SK-N-SH treated with all-trans-retinoic acid at 6 μM for 48 hours (cell line): ENCODE results near the gene CFAP100.

Experiments used
- ATAC-seq: fragments of 200-7000 bp; cut with Tn5 transposase; 3 replicates; pipeline ENCODE4 v1.9.1; 2020; ENCODE audit warnings: mild to moderate bottlenecking, moderate library complexity
- ARNTL ChIP-seq: fragments of 450-650 bp; formaldehyde crosslinking; IDR thresholded peaks from 2 replicates; pipeline ENCODE4 v1.5.0; 2020; ENCODE audit warnings: low read depth, mild to moderate bottlenecking, moderate library complexity, borderline replicate concordance
- BACH2 ChIP-seq: fragments of 250-450 bp; sonication (Bioruptor Pico); IDR thresholded peaks from 2 replicates; pipeline ENCODE4 v1.9.0; 2021; ENCODE audit warnings: mild to moderate bottlenecking, borderline replicate concordance
- ESRRG ChIP-seq: fragments of 250-450 bp; sonication (Bioruptor Pico); IDR thresholded peaks from 2 replicates; pipeline ENCODE4 v1.6.1; 2021; ENCODE audit warnings: mild to moderate bottlenecking
- GLIS3 ChIP-seq: fragments of 250-450 bp; sonication (Bioruptor Pico); IDR thresholded peaks from 2 replicates; pipeline ENCODE4 v1.5.0; 2020; ENCODE audit warnings: mild to moderate bottlenecking, moderate library complexity
- ISL1 ChIP-seq: fragments of 250-450 bp; sonication (Bioruptor Pico); IDR thresholded peaks from 2 replicates; pipeline ENCODE4 v2.1.2; 2022; ENCODE audit warnings: mild to moderate bottlenecking, moderate library complexity
- OSR1 ChIP-seq: fragments of 250-450 bp; sonication (Bioruptor Pico); IDR thresholded peaks from 2 replicates; pipeline ENCODE4 v1.8.0; 2022; ENCODE audit warnings: moderate library complexity, mild to moderate bottlenecking, inconsistent platforms
- PPARA ChIP-seq: fragments of 250-450 bp; sonication (Bioruptor Pico); IDR thresholded peaks from 2 replicates; pipeline ENCODE4 v1.5.0; 2020; ENCODE audit warnings: mild to moderate bottlenecking, borderline replicate concordance
- RARB ChIP-seq: fragments of 250-450 bp; sonication (Bioruptor Pico); IDR thresholded peaks from 2 replicates; pipeline ENCODE4 v1.8.0; 2021; ENCODE audit warnings: mild to moderate bottlenecking, moderate library complexity
- SNAI2 ChIP-seq: fragments of 250-450 bp; sonication (Bioruptor Pico); IDR thresholded peaks from 2 replicates; pipeline ENCODE4 v1.5.0; 2020; ENCODE audit warnings: mild to moderate bottlenecking, moderate library complexity
- TCF4 ChIP-seq: fragments of 250-450 bp; sonication (Bioruptor Pico); IDR thresholded peaks from 2 replicates; pipeline ENCODE4 v1.8.0; 2021; ENCODE audit warnings: mild to moderate bottlenecking, moderate library complexity, borderline replicate concordance
- TOX ChIP-seq: fragments of 250-450 bp; sonication (Bioruptor Pico); IDR thresholded peaks from 2 replicates; pipeline ENCODE4 v1.8.0; 2021; ENCODE audit warnings: mild to moderate bottlenecking, moderate library complexity, borderline replicate concordance
- TSHZ2 ChIP-seq: fragments of 250-450 bp; sonication (Bioruptor Pico); IDR thresholded peaks from 2 replicates; pipeline ENCODE4 v1.5.0; 2020; ENCODE audit warnings: mild to moderate bottlenecking, moderate library complexity
- ZC3H10 ChIP-seq: fragments of 250-450 bp; sonication (Bioruptor Pico); IDR thresholded peaks from 2 replicates; pipeline ENCODE4 v1.5.1; 2021; ENCODE audit warnings: mild to moderate bottlenecking, moderate library complexity
- ZFP3 ChIP-seq: fragments of 250-450 bp; sonication (Bioruptor Pico); IDR thresholded peaks from 2 replicates; pipeline ENCODE4 v1.5.0; 2020; ENCODE audit warnings: mild to moderate bottlenecking, moderate library complexity
- ZFP30 ChIP-seq: fragments of 450-650 bp; formaldehyde crosslinking; IDR thresholded peaks from 2 replicates; pipeline ENCODE4 v1.5.0; 2022; ENCODE audit warnings: mild to moderate bottlenecking, moderate library complexity
- ZNF565 ChIP-seq: fragments of 450-650 bp; formaldehyde crosslinking; conservative IDR thresholded peaks from 2 replicates; pipeline ENCODE4 v1.5.0; 2020; ENCODE audit warnings: low read depth, mild to moderate bottlenecking, moderate library complexity
- ZNF70 ChIP-seq: fragments of 450-650 bp; formaldehyde crosslinking; IDR thresholded peaks from 2 replicates; pipeline ENCODE4 v1.5.0; 2020; ENCODE audit warnings: mild to moderate bottlenecking, moderate library complexity
- ZNF8 ChIP-seq: fragments of 450-650 bp; formaldehyde crosslinking; IDR thresholded peaks from 2 replicates; pipeline ENCODE4 v1.5.0; 2020; ENCODE audit warnings: mild to moderate bottlenecking, moderate library complexity
- TF ChIP-seq, protein P1 (sequence below): fragments of 250-450 bp; sonication (Bioruptor Pico); IDR thresholded peaks from 2 replicates; pipeline ENCODE4 v1.5.1; 2020; ENCODE audit warnings: low read depth, mild to moderate bottlenecking, moderate library complexity
- TF ChIP-seq, protein P2 (sequence below): fragments of 250-450 bp; sonication (Bioruptor Pico); IDR thresholded peaks from 2 replicates; pipeline ENCODE4 v1.8.0; 2021; ENCODE audit warnings: low read depth, mild to moderate bottlenecking, moderate library complexity, borderline replicate concordance
- TF ChIP-seq, protein P3 (sequence below): fragments of 250-450 bp; sonication (Bioruptor Pico); IDR thresholded peaks from 2 replicates; pipeline ENCODE4 v1.8.0; 2020; ENCODE audit warnings: mild to moderate bottlenecking, moderate library complexity, borderline replicate concordance

CFAP100 gene

DNA sequence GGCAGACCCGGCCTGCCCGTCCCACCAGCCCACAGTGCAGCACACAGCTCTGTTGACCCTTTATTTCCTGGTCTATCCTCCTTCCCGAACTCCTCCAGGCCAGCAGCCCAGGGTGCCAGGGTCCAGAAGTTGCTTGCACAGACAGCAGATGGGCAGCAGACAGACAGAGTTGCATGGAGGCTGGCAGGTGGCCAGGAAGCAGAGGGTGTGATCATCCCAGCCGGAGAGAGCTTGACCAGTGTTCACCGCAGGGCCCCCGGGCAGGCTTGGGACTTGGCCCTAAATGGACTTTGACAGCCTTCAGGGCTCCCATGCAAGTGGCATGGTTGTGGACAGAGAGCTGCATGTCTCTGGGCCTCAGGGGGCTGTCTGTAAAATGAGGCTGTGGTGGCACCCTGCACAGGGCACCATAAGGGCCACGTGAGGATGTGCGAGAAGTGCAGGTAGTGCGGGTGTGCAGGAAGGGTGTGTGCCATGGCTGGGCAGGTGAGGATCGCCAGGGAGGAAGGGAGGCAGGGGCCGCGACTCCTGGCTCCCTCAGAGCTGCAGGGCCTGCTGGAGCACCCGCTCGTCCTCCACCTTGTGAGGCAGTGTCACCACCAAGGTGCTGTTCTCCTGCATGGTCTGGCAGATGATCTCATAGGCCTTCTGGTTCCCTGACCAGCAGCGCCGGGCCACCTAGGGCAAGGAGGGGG is 87.2 kb downstream of the CFAP100 start (continued):
- TF ChIP-seq, protein P1, sequence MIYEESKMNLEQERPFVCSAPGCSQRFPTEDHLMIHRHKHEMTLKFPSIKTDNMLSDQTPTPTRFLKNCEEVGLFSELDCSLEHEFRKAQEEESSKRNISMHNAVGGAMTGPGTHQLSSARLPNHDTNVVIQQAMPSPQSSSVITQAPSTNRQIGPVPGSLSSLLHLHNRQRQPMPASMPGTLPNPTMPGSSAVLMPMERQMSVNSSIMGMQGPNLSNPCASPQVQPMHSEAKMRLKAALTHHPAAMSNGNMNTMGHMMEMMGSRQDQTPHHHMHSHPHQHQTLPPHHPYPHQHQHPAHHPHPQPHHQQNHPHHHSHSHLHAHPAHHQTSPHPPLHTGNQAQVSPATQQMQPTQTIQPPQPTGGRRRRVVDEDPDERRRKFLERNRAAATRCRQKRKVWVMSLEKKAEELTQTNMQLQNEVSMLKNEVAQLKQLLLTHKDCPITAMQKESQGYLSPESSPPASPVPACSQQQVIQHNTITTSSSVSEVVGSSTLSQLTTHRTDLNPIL (CRISPR knock-in tag) = no peak
- no peak for TF ChIP-seq ZNF8 (CRISPR knock-in tag)
- no peak for TF ChIP-seq BACH2 (CRISPR knock-in tag)
- TF ChIP-seq TCF4 (CRISPR knock-in tag) = no peak
- TF ChIP-seq ZFP30 (CRISPR knock-in tag) = no peak
- TF ChIP-seq ARNTL = no peak
- TF ChIP-seq ISL1 (CRISPR knock-in tag) = no peak

DNA sequence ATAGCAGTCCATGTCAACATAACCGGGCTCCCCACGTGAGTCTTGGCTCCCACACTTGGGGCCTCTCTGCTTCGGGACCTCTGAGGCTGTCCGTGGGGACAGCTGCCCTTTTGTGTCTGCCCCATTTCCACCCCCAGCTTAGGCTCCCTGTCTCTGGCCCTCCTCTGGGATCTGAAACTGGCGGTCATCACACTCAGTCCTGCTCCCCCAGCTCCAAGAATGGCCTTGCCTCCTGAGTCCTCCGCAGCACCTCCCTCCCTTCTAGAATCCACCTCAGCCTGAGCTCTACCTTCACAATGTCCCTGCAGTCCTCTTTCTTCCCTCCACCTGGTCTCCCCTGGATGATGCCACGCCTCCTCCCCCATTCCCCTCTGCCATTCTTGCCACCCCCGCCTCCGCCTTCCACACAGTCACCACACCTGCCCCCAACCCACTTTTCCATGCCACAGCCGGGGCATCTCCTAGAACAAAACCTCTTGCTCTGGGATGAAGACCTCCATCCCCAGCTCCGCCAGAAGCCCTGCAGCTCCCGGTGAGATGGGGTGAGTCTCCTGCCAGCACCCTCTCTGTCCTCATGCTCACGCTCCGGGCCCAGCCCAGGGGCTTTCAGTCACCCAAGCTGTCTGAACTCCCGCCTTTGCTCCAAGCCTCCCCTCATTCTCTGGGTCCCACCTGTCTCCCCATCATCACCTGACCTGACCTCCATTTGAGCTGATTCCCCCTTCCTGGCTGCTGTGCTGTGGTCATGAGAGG is 88.0 kb downstream of the CFAP100 start:
- TF ChIP-seq ESRRG (CRISPR knock-in tag) = no peak
- no peak for TF ChIP-seq ZFP3 (CRISPR knock-in tag)
- TF ChIP-seq ZC3H10 (CRISPR knock-in tag) = no peak
- TF ChIP-seq TCF4 (CRISPR knock-in tag) = no peak
- TF ChIP-seq RARB (CRISPR knock-in tag) = no peak
- TF ChIP-seq ZNF565 (CRISPR knock-in tag) = no peak
- TF ChIP-seq, protein P1 (CRISPR knock-in tag) = no peak
- no peak for TF ChIP-seq TOX (CRISPR knock-in tag)
- TF ChIP-seq OSR1 (CRISPR knock-in tag) = no peak
- no peak for TF ChIP-seq ZFP30 (CRISPR knock-in tag)
- no peak for TF ChIP-seq SNAI2 (CRISPR knock-in tag)
- TF ChIP-seq, protein P2, sequence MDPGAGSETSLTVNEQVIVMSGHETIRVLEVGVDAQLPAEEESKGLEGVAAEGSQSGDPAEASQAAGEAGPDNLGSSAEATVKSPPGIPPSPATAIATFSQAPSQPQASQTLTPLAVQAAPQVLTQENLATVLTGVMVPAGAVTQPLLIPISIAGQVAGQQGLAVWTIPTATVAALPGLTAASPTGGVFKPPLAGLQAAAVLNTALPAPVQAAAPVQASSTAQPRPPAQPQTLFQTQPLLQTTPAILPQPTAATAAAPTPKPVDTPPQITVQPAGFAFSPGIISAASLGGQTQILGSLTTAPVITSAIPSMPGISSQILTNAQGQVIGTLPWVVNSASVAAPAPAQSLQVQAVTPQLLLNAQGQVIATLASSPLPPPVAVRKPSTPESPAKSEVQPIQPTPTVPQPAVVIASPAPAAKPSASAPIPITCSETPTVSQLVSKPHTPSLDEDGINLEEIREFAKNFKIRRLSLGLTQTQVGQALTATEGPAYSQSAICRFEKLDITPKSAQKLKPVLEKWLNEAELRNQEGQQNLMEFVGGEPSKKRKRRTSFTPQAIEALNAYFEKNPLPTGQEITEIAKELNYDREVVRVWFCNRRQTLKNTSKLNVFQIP (CRISPR knock-in tag) = no peak
- no peak for ATAC-seq

- ATAC-seq = no peak
- TF ChIP-seq ZFP3 (CRISPR knock-in tag) (no peak), TOX (CRISPR knock-in tag) (no peak), ZNF70 (no peak), TSHZ2 (no peak), ZFP30 (CRISPR knock-in tag) (no peak), PPARA (CRISPR knock-in tag) (no peak), ZNF565 (CRISPR knock-in tag) (no peak), RARB (CRISPR knock-in tag) (no peak), TCF4 (CRISPR knock-in tag) (no peak), ESRRG (CRISPR knock-in tag) (no peak), GLIS3 (no peak), BACH2 (CRISPR knock-in tag) (no peak), ISL1 (CRISPR knock-in tag) (no peak), ZC3H10 (CRISPR knock-in tag) (no peak), OSR1 (CRISPR knock-in tag) (no peak)
- TF ChIP-seq, protein P3, sequence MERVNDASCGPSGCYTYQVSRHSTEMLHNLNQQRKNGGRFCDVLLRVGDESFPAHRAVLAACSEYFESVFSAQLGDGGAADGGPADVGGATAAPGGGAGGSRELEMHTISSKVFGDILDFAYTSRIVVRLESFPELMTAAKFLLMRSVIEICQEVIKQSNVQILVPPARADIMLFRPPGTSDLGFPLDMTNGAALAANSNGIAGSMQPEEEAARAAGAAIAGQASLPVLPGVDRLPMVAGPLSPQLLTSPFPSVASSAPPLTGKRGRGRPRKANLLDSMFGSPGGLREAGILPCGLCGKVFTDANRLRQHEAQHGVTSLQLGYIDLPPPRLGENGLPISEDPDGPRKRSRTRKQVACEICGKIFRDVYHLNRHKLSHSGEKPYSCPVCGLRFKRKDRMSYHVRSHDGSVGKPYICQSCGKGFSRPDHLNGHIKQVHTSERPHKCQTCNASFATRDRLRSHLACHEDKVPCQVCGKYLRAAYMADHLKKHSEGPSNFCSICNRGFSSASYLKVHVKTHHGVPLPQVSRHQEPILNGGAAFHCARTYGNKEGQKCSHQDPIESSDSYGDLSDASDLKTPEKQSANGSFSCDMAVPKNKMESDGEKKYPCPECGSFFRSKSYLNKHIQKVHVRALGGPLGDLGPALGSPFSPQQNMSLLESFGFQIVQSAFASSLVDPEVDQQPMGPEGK (CRISPR knock-in tag) = no peak
- TF ChIP-seq, protein P2 (CRISPR knock-in tag) = no peak
These were observed 88.6 kb downstream of the CFAP100 start for GRCh38 chr3:126483321-126483761.
